ENCODE data around the gene FGGY. TPM values are rescaled to one million over a fixed set of nuclear protein-coding genes. Genes with fewer than 3 reads are reported as not detected.

Gene FGGY
- total and polyA plus RNA-seq, 8 donors, result 6.2 to 27.0 (median 16.0) TPM

GRCh38 chr1:59258412-59259032, 38.4 kb upstream of the FGGY start:
- no peak for FAIRE-seq

GRCh38 chr1:59261537-59261936, 35.4 kb upstream of the FGGY start:
- no peak for TF ChIP-seq CTCF (IDR thresholded peaks at IDR 0.05)
- no peak for ATAC-seq
- intact Hi-C loops (cut with DNase I), result no loop called here
- Histone ChIP-seq H3K36me3 (no peaks in the 10 kb centered on the region), H3K27me3 (no peaks in the 10 kb centered on the region), H3K9me3 (no peaks in the 10 kb centered on the region), H3K4me1 (no peaks in the 10 kb centered on the region), H3K27ac (no peak overlapping the region), H3K4me3 (no peak overlapping the region)
- no peak for DNase-seq
- WGBS, 2 donors, result 91 to 92% methylated on average over 1 of the region's 1 CpG
- FAIRE-seq, result no peak

More at GRCh38 chr1:59258412-59259032, 38.4 kb upstream of the FGGY start:
- Histone ChIP-seq H3K27ac (no peak overlapping the region), H3K9me3 (no peaks in the 10 kb centered on the region), H3K4me1 (no peaks in the 10 kb centered on the region), H3K4me3 (no peak overlapping the region), H3K36me3 (no peaks in the 10 kb centered on the region), H3K27me3 (no peaks in the 10 kb centered on the region)
- 90 to 94% methylated on average over 3 of the region's 3 CpGs for WGBS, 2 donors
- no peak for TF ChIP-seq CTCF (IDR thresholded peaks at IDR 0.05)
- intact Hi-C loops (cut with DNase I), result no loop called here
- ATAC-seq, result no peak
- no peak for DNase-seq

- Histone ChIP-seq H3K36me3 (no peaks in the 10 kb centered on the region), H3K27me3 (no peaks in the 10 kb centered on the region), H3K4me3 (no peak overlapping the region), H3K9me3 (no peaks in the 10 kb centered on the region), H3K4me1 (no peaks in the 10 kb centered on the region), H3K27ac (no peak overlapping the region)
- intact Hi-C loops (cut with DNase I), result no loop called here
- no peak for ATAC-seq
- no peak for TF ChIP-seq CTCF (IDR thresholded peaks at IDR 0.05)
- DNase-seq, result no peak
- FAIRE-seq, result no peak
These were observed 34.3 kb upstream of the FGGY start for GRCh38 chr1:59262631-59263030.

GRCh38 chr1:59263111-59263510, 33.8 kb upstream of the FGGY start:
- intact Hi-C loops (cut with DNase I), result no loop called here
- DNase-seq (no peak), ATAC-seq (no peak), FAIRE-seq (no peak)
- H3K9me3 ChIP-seq, result no peaks in the 10 kb centered on the region
- no peak overlapping the region for H3K27ac ChIP-seq
- no peaks in the 10 kb centered on the region for H3K4me1 ChIP-seq
- no peaks in the 10 kb centered on the region for H3K27me3 ChIP-seq
- H3K4me3 ChIP-seq, result no peak overlapping the region
- TF ChIP-seq CTCF (IDR thresholded peaks at IDR 0.05), result no peak
- no peaks in the 10 kb centered on the region for H3K36me3 ChIP-seq

GRCh38 chr1:59265622-59266021, 31.3 kb upstream of the FGGY start:
- TF ChIP-seq CTCF (IDR thresholded peaks at IDR 0.05), result no peak
- Histone ChIP-seq H3K9me3 (no peaks in the 10 kb centered on the region), H3K27me3 (no peaks in the 10 kb centered on the region), H3K27ac (no peak overlapping the region), H3K4me1 (no peaks in the 10 kb centered on the region), H3K36me3 (no peaks in the 10 kb centered on the region), H3K4me3 (no peak overlapping the region)
- no peak for ATAC-seq
- FAIRE-seq, result no peak
- 68 to 79% methylated on average over 4 of the region's 4 CpGs for WGBS, 2 donors
- intact Hi-C loops (cut with DNase I), result no loop called here
- no peak for DNase-seq
